DOHH2 (cell line): ENCODE data around the gene RGS16.

ENCODE experiments used
- H3F3A ChIP-seq: fragments of 200-600 bp; sonication (generic), shearing (Covaris generic); 2 replicates; pipeline ENCODE4 v1.6.0; 2016; ENCODE audit warnings: antibody characterized with exemption, mild to moderate bottlenecking; ENCODE audit not compliant: control insufficient read depth, insufficient read depth
- H3K27ac ChIP-seq: fragments of 200-600 bp; sonication (generic); 2 replicates; pipeline ENCODE4 v1.5.1; 2014; ENCODE audit warnings: low read depth, mild to moderate bottlenecking, low read length, moderate library complexity
- H3K27me3 ChIP-seq: fragments of 200-600 bp; sonication (generic); 2 replicates; pipeline ENCODE4 v1.6.1; 2014; ENCODE audit warnings: mild to moderate bottlenecking, low read length, mixed read lengths; ENCODE audit not compliant: control insufficient read depth
- H3K36me3 ChIP-seq: fragments of 200-600 bp; sonication (generic); 2 replicates; pipeline ENCODE4 v1.6.1; 2014; ENCODE audit warnings: mild to moderate bottlenecking, low read length, moderate library complexity, mixed read lengths; ENCODE audit not compliant: control insufficient read depth
- H3K4me1 ChIP-seq: fragments of 200-600 bp; sonication (generic); 2 replicates; pipeline ENCODE4 v1.6.1; 2014; ENCODE audit warnings: mild to moderate bottlenecking, low read length, mixed read lengths; ENCODE audit not compliant: control insufficient read depth
- H3K4me2 ChIP-seq: fragments of 200-600 bp; sonication (generic); 2 replicates; pipeline ENCODE4 v1.6.0; 2014; ENCODE audit warnings: mild to moderate bottlenecking, low read length, moderate library complexity
- H3K4me3 ChIP-seq: fragments of 200-600 bp; sonication (generic); 2 replicates; pipeline ENCODE4 v1.5.1; 2014; ENCODE audit warnings: mild to moderate bottlenecking, low read length, mixed read lengths
- H3K79me2 ChIP-seq: fragments of 200-600 bp; sonication (generic); 2 replicates; pipeline ENCODE4 v1.6.1; 2014; ENCODE audit warnings: mild to moderate bottlenecking, low read length, mixed read lengths; ENCODE audit not compliant: control insufficient read depth
- H3K9me2 ChIP-seq: fragments of 200-600 bp; sonication (generic); replicated peaks from 2 replicates; pipeline ENCODE4 v1.6.1; 2014; ENCODE audit warnings: mild to moderate bottlenecking, low read length, mixed read lengths; ENCODE audit not compliant: control insufficient read depth
- H3K9me3 ChIP-seq: fragments of 200-600 bp; sonication (generic); 2 replicates; pipeline ENCODE4 v1.6.1; 2014; ENCODE audit warnings: antibody characterized with exemption, low read length, mixed read lengths; ENCODE audit not compliant: control insufficient read depth, insufficient read depth
- H4K20me1 ChIP-seq: fragments of 200-600 bp; sonication (generic); 2 replicates; pipeline ENCODE4 v1.6.0; 2014; ENCODE audit warnings: low read depth, mild to moderate bottlenecking, antibody characterized with exemption, low read length, moderate library complexity; ENCODE audit not compliant: control insufficient read depth, insufficient read depth
- EZH2phosphoT487 ChIP-seq: fragments of 200-600 bp; sonication (generic); IDR thresholded peaks from 2 replicates; pipeline ENCODE4 v1.6.1; 2017; ENCODE audit warnings: borderline replicate concordance, mild to moderate bottlenecking, antibody characterized with exemption, low read length, moderate library complexity, mixed read lengths
- TF ChIP-seq, protein P1 (sequence below): fragments of 200-600 bp; sonication (generic); IDR thresholded peaks from one replicate; pipeline ENCODE4 v1.5.1; 2014; ENCODE audit warnings: antibody characterized with exemption, mild to moderate bottlenecking, low read depth, low read length; ENCODE audit not compliant: poor library complexity, severe bottlenecking

RGS16 gene

DNA sequence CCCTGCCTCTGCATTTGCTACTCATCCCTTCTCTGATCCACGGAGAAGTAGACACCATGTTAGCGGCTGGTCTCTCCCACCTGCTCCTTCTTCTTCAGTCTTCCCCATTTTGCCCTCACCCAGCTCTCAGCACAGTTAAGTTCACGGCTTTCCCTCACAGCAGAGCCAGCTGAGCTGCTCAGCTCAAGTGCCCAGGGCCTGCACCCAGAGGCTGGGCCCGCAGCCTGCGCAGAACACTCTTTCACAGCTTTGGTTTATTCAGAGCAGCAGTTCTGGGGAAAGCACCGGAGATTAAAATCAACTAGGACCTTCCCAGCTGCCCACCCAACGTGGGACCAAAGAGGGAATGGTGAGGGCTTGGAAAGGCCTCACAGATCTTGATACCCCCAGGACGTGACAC is 38.3 kb upstream of the RGS16 start:
- Histone ChIP-seq H3K9me2 (no peaks in the 10 kb centered on the region), H3K4me2 (no peak overlapping the region), H3F3A (peaks cover under 1% of the 10 kb centered on the region), H3K4me1 (peaks cover 30% of the 10 kb centered on the region), H3K27me3 (no peaks in the 10 kb centered on the region), H4K20me1 (no peaks in the 10 kb centered on the region), H3K4me3 (no peak overlapping the region), H3K27ac (no peak overlapping the region), H3K36me3 (no peaks in the 10 kb centered on the region), H3K9me3 (no peaks in the 10 kb centered on the region), H3K79me2 (no peaks in the 10 kb centered on the region)
- TF ChIP-seq EZH2phosphoT487, result no peak
- TF ChIP-seq, protein P1, sequence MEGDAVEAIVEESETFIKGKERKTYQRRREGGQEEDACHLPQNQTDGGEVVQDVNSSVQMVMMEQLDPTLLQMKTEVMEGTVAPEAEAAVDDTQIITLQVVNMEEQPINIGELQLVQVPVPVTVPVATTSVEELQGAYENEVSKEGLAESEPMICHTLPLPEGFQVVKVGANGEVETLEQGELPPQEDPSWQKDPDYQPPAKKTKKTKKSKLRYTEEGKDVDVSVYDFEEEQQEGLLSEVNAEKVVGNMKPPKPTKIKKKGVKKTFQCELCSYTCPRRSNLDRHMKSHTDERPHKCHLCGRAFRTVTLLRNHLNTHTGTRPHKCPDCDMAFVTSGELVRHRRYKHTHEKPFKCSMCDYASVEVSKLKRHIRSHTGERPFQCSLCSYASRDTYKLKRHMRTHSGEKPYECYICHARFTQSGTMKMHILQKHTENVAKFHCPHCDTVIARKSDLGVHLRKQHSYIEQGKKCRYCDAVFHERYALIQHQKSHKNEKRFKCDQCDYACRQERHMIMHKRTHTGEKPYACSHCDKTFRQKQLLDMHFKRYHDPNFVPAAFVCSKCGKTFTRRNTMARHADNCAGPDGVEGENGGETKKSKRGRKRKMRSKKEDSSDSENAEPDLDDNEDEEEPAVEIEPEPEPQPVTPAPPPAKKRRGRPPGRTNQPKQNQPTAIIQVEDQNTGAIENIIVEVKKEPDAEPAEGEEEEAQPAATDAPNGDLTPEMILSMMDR, result no peak

DNA sequence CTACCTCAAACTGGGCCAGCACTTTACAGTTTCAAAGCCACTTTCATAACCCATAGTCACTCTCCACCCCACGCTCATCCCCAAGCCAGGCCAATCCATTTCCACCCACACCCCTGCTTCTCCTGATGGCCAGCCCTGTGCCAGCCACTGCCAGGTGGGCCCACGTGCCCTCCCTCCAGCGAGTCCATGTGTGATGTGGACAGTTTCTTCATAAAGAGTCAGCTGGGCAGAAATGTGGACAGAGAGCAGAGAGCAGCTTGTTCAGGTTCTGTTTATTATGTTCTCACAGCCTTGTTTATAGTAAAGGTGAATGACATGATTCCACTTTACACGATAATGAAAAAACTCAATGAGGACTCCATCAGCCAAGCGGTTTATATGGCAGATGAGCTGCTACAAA is 37.4 kb upstream of the RGS16 start:
- no peaks in the 10 kb centered on the region for H3K36me3 ChIP-seq
- H3K27ac ChIP-seq, result no peak overlapping the region
- peaks cover 30% of the 10 kb centered on the region for H3K4me1 ChIP-seq
- H3K4me2 ChIP-seq, result no peak overlapping the region
- no peaks in the 10 kb centered on the region for H3K79me2 ChIP-seq
- H3K27me3 ChIP-seq, result no peaks in the 10 kb centered on the region
- H3K9me2 ChIP-seq, result no peaks in the 10 kb centered on the region
- no peaks in the 10 kb centered on the region for H3K9me3 ChIP-seq
- H3K4me3 ChIP-seq, result no peak overlapping the region
- H3F3A ChIP-seq, result no peaks in the 10 kb centered on the region
- no peak for TF ChIP-seq EZH2phosphoT487
- TF ChIP-seq, protein P1, result no peak
- no peaks in the 10 kb centered on the region for H4K20me1 ChIP-seq

DNA sequence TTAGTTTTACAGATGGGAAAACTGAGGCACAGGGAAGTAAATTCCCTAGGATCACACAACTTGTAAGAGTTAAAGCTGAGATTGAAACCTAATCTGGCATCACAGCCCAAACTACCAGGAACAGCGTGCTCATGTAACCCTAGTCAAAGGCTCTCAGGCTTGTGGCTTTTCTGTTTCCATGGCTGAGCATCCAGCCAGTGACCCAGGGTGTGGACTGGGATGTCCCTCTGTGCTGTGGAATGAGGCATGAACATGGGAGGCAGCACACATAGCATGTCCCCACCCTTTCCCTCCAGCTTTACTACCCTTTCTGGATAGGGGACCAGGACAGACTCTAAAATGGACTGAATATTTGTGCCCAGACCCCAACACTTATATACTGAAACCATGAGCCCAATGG is 35.1 kb upstream of the RGS16 start:
- Histone ChIP-seq H3K27me3 (no peaks in the 10 kb centered on the region), H3K4me3 (no peak overlapping the region), H3K9me2 (no peaks in the 10 kb centered on the region), H3K9me3 (no peaks in the 10 kb centered on the region), H3K36me3 (no peaks in the 10 kb centered on the region), H3K4me2 (no peak overlapping the region), H3K79me2 (no peaks in the 10 kb centered on the region), H3K27ac (no peak overlapping the region), H4K20me1 (no peaks in the 10 kb centered on the region), H3K4me1 (peaks cover 27% of the 10 kb centered on the region), H3F3A (no peaks in the 10 kb centered on the region)
- no peak for TF ChIP-seq EZH2phosphoT487
- TF ChIP-seq, protein P1, result no peak

DNA sequence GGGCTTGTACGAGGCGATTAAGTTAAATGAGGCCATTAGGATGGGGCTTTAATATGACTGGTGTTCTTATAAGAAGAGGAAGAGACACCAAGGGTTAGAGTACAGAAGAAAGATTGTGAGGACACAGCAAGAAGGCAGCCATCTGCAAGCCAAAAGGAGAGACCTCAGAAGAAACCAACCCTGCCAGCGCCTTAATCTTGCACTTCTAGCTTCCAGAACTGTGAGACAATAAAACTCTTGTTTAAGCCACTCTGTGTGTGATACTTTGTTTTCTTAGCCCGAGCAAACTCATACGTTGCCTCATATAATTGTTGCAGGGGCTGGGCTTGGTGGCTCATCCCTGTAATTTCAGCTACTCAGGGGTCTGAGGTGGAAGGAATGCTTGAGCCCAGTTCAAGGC is 33.6 kb upstream of the RGS16 start:
- H3K36me3 ChIP-seq, result no peaks in the 10 kb centered on the region
- H3K4me2 ChIP-seq, result no peak overlapping the region
- H3K27me3 ChIP-seq, result no peaks in the 10 kb centered on the region
- no peaks in the 10 kb centered on the region for H3F3A ChIP-seq
- H4K20me1 ChIP-seq, result no peaks in the 10 kb centered on the region
- no peaks in the 10 kb centered on the region for H3K79me2 ChIP-seq
- no peak for TF ChIP-seq EZH2phosphoT487
- TF ChIP-seq, protein P1, result no peak
- no peaks in the 10 kb centered on the region for H3K9me3 ChIP-seq
- no peak overlapping the region for H3K4me3 ChIP-seq
- peaks cover 33% of the 10 kb centered on the region for H3K4me1 ChIP-seq
- no peaks in the 10 kb centered on the region for H3K9me2 ChIP-seq
- H3K27ac ChIP-seq, result no peak overlapping the region
